Activated naive CD4-positive, alpha-beta T cell (primary cell): Measurements from ENCODE around the gene GATD1.

Experiments used
- DNase-seq, 4 experiments: peaks; one replicate each; lab custom pipeline; 2025; lab: John Stamatoyannopoulos, UW

Gene GATD1

GRCh38 chr11:777288-778255, at the start of gene GATD1:
TSS of gene GATD1 (minus strand) at chr11:777487. CDS start at chr11:777462, 25 bp downstream.
- peak; percentile 86 to 94 (median 87) for DNase-seq

GRCh38 chr11:826836-827145, 49.5 kb upstream of the GATD1 start:
- no peak for DNase-seq

GRCh38 chr11:826227-826621, 48.9 kb upstream of the GATD1 start:
- no peak for DNase-seq

GRCh38 chr11:825366-826226, 48.3 kb upstream of the GATD1 start:
- no peak for DNase-seq

GRCh38 chr11:824942-825341, 47.7 kb upstream of the GATD1 start:
- DNase-seq = no peak

GRCh38 chr11:824292-824880, 47.1 kb upstream of the GATD1 start:
- no peak for DNase-seq

- DNase-seq = no peak
Observed at GRCh38 chr11:823441-824291, 46.4 kb upstream of the GATD1 start.

- no peak for DNase-seq
Observed at GRCh38 chr11:821512-822371, 44.5 kb upstream of the GATD1 start.

GRCh38 chr11:820655-821511, 43.6 kb upstream of the GATD1 start:
- DNase-seq = no peak

GRCh38 chr11:819943-820649, 42.8 kb upstream of the GATD1 start:
- DNase-seq = peak; percentile 66 to 97 (median 86)

GRCh38 chr11:819129-819931, 42.0 kb upstream of the GATD1 start:
- DNase-seq = peak; percentile 66 to 89 (median 80)

GRCh38 chr11:818396-819128, 41.3 kb upstream of the GATD1 start, which contains the start of gene PNPLA2:
TSS of gene PNPLA2 (plus strand) at chr11:818914. CDS start at chr11:819719, 805 bp downstream.
- no peak for DNase-seq

GRCh38 chr11:816433-816779, 39.1 kb upstream of the GATD1 start:
- no peak for DNase-seq

- DNase-seq = no peak
Observed at GRCh38 chr11:815675-816432, 38.6 kb upstream of the GATD1 start.

- no peak for DNase-seq
Observed at GRCh38 chr11:813456-814096, 36.3 kb upstream of the GATD1 start.

GRCh38 chr11:813072-813455, 35.8 kb upstream of the GATD1 start:
- no peak for DNase-seq
